Testis (tissue), 2 donors: Measurements from ENCODE around the gene SMG9.

Source experiments
- CTCF ChIP-seq, 3 experiments: fragments of 450-650 bp in 2 of 3; fragments of 200-600 bp in 1 of 3; sonication (generic) in 1 of 3; IDR thresholded peaks; one replicate each; pipeline ENCODE4 v1.5.1; 2016 to 2019; ENCODE audit warnings: antibody characterized with exemption in 3 of 3, mild to moderate bottlenecking in 2 of 3, moderate library complexity in 1 of 3
- POLR2A ChIP-seq: fragments of 450-650 bp; IDR thresholded peaks from one replicate; pipeline ENCODE4 v1.6.1; 2017; ENCODE audit warnings: antibody characterized with exemption, mild to moderate bottlenecking, moderate library complexity

GRCh38 chr19:43715776-43716175 is 39.0 kb downstream of the SMG9 start, which contains the start of gene IRGC:
- TF ChIP-seq CTCF (IDR thresholded peaks at IDR 0.05) (no peak), POLR2A (no peak)
